HG03103 (cell line): Measurements from ENCODE around the gene SLC22A5.
"Not testable (repeated sequence)": the region's sequence is repeated elsewhere in the genome, so short reads cannot be mapped to it uniquely, and the experiment has no call there.

Source experiments
- ATAC-seq: cut with Tn5 transposase; IDR thresholded peaks from one replicate; pipeline ENCODE4 v1.9.1; 2021; ENCODE audit warnings: low read depth; ENCODE audit not compliant: unreplicated experiment

Gene SLC22A5

DNA sequence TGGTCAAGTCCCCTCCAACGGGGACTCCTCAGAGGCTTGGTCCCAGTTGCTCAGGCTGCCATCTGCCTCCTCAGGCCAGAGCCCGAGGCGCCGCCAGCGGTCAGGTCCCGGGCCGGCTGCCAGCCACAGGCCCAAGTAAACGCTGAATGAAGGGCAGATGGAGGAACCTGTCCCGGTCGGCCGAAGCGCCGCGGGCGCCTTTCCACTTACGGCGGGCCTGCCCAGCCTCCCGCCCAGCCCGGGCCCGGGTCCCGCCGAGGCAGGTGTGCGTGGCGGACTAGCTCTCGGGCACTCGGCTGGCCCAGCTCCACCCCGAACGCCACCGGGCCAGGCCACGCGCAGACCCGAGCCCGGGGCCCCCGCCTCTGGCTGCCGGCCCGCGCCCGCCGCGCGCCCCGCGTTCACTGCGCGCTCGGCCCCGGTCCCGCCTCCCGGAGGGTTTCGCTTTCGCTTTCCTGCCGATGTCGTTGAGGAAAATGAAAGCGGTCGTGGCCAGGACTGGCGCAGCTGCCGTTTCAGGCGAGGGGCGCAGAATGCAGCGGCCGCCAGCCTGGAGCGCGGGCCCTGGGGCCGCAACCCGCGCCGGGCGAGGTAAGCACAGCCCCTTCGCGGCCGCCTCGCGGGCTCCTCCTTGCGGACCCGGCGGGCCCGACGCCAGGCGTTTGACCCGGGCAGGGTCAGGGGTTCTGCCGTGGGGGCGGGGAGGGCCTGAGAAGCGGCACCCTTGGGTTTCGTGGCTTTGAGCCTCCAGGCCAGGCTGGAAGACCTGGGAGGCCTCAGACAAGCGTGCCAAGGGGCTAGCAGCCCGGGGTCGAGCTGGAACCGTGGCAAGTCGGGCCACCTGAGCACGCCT is 41.2 kb downstream of the SLC22A5 start:
- ATAC-seq = peak; percentile 57

- no peak for ATAC-seq
These were observed 41.9 kb downstream of the SLC22A5 start for GRCh38 chr5:132411304-132412013.

DNA sequence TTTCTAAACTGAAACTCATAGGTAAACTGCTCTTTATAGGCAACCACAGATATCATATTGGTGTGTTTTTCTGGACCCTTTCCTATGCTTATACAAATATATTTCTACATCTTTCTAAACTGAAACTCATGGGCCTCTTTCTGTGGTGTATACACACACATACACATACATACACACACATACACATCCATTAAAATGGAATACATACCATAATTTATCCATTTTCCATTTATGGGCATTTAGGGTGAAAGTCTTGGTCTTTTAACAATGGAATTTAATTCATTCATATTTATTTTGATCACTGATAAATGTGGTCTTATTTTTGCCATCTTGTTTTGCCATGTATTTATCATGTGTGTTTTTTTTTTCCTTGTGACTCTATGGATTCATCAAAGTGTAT is 44.1 kb downstream of the SLC22A5 start:
- ATAC-seq = no peak

DNA sequence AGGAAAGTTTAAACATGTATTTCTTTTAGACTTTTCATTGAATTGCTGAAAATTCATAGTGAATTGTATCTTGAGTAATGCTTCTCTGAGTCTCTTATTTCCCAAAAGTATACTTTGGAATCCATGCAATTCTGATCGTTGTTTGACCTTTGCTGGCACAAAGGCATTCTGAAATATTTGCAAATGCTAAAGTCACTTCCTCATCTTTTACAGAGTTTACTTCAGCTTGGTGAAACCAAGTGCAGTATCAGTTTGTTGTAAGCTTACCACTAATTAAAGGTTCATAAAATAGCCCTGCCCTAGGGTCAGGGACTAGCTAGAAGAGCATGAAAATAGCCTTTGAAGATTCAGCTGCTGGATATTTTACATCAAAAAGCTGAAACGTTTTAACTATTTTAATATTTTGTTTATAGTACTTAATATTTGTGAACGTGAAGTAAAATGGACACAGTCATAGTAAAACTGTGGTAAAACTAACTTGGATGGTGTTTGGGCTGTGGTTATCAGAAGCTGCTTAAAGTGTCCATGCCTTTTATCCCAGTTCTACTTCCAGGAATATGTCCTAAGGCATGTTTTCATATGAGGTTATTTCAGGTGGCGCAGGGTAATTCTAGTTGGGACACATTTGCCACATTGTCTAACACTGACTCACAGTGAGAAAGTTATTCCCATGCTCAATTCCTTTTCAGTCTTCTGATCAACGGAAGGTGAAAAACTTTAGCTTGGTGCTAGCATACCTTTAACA is 45.3 kb downstream of the SLC22A5 start:
- ATAC-seq = no peak

GRCh38 chr5:132415516-132415915 is 46.0 kb downstream of the SLC22A5 start:
- not testable (repeated sequence) for ATAC-seq

GRCh38 chr5:132416306-132417009 is 46.9 kb downstream of the SLC22A5 start:
- no peak for ATAC-seq

DNA sequence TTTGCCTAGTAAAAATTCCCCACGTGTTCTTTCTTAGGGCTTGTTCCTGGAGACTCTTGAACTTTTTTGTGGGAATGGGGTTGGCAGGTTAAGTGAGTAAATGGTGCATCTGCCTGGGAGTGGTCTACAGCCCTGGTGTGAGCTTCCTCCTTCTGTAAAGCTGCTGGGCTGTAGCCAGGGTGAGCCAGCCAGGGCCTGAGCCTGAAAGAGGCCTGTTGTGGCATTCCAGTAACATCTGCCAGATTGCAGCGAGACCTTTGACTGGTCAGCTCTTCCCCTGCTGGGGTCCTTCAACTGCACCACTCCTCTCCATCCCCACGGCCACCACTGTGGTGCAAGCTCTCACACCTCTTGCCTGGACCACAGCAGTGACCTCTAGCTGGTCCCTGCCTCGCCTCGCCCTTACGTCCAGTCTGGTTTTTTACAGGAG is 47.5 kb downstream of the SLC22A5 start:
- no peak for ATAC-seq

GRCh38 chr5:132417461-132417860 is 48.0 kb downstream of the SLC22A5 start:
- ATAC-seq = no peak

- no peak for ATAC-seq
These were observed 48.5 kb downstream of the SLC22A5 start for GRCh38 chr5:132417889-132418485.

DNA sequence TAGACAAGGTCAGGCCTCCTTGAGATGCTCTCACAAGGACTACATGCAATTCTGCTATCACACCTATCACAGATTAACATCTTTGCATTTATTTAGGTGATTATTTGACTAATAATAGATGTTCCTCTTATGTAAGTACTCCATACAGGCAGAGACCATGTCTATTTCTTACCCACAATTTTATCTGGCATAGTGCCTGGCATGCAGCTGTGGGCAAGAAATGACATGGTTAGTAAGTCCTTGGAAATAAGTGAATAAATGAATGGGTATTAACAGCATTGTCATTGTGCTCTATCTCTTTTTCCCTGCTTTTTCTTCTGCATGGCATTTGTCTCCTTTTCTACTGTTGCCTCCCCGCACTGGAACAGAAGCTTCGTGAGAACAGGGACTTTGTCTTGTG is 49.4 kb downstream of the SLC22A5 start:
- ATAC-seq = no peak

GRCh38 chr5:132419502-132420468 is 50.3 kb downstream of the SLC22A5 start:
- no peak for ATAC-seq

DNA sequence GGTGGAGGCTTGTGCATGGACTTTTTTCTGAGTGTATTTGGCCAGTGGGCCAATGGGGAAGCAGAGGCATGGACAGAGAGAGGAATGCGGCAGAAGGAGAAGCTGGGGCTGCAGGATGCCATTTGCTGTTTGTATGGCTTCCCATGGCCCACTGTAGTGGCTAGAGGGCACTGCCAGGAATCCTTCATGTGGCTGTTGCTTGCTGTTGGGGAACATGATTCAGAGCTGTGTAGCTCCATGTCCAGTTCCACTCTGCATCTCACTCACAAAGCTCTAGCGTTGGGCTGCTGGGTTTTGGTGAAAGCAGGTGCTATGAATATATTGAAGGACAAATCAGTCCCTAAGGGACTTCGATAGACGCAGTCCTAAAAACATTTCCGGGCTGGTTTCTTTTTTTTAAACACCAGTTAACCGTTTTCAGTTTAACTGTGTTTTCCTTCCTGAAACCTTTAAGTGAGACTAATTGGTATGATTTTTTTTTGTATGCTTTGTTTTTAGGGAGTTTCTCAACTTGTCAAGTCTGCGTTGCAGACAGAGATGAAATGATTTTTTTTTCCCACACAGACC is 51.3 kb downstream of the SLC22A5 start:
- no peak for ATAC-seq

DNA sequence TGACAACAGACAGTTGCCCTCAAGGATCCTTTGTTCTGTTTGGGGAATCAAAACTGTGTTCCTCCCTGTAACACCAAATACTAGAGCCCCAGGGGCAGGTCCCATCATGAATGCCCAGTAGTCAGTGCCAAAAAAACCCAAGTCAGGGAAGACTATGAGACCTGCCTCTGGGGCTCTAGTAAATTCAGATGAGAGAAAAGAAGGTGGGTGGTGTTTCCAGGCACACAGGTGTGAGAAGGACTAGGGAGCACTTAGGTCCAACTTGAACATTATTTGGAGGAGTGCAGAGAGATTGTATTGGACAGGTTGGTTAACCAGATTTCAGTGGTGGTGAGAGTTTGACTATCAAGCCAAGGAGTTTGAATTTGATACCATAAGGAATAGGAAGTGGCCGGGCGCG is 52.0 kb downstream of the SLC22A5 start:
- ATAC-seq = no peak

DNA sequence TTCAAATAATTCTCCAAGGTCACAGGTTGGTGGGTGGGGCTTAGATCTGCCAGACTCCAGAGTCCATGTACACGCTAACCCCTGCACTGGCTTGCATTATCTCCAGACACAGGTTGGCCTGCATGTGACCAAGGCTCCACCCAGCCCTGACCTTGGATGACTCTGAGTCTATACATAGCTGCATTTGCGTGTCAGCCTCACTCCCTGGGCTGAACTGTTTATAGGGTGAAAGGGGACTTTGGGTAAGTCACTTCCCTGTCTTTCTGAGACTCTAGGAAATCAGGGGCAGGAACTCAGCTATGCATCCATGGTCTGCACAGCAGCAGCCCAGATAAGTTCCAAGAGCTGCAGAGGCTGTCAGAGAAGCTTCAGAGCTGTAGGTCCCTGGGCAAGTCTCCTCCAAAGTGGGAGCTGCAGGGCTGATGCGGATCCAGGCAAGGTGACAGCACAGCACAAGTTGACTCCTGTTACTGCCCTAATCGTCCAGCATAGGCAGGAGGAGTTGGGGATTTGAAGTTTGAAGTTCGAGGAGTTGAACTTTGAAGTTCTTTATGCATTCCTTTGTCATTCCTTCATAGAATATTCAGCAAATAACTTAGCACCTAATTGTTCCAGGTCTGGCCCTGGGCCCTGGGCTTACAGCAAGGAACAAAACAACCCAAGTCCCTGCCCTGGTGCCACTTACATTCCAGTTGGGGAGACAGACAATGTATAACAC is 53.4 kb downstream of the SLC22A5 start:
- ATAC-seq = peak; percentile 32

DNA sequence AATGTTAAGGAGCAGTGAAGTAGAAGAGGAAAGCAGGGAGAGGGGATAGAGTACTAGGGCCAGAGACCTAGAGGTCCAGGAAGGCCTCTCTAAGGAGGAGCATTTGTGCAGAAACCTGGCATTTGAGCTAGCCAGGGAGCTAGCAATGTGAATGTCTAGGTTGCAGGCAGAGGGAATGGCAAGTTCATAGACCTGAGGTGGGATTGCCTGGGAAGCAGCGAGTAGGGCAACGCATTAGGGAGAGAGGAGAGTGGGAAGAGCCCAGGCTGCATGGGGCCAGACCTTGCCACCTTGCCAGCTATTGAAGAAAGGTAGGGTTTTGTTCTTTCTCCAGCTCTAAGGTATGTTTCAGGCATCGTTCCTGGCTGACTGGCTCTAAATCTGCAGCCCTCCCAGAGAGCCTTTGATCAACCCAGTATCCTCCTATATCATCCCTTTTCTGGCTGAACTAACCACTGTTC is 54.0 kb downstream of the SLC22A5 start:
- ATAC-seq = no peak

GRCh38 chr5:132424167-132424880 is 54.8 kb downstream of the SLC22A5 start:
- no peak for ATAC-seq
